ENCODE results near the gene STXBP5.
A peak's percentile ranks its signal among the peaks of the same experiment; 100 is the strongest.

The STXBP5 gene

DNA sequence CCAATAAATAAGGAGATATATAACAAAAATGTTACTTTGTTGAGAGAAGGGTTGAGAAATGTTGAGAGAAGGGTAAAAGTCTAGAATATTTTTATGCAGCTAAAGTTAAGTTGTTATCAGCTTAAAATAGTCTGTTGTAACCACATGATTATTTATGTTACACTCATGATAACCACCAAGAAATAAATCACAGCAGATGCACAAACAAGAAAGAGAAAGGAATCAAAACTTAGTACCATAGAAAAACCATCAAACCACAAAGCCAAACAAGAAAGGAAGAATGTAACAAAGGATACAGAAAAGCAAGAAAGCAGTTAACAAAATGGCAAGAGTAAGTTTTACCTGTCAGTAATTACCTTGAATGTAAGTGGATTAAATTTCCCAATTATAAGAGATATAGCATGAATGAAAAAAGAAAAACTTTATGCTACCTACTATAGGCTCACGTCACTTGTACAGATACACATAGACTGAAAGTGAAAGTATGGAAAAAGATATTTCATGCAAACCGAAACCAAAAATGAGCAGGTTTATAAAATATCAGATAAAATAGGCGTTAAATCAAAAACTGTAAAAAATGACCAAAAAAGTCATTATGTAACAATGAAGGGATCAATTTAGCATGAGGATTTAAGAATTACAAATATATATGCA is 93.6 kb downstream of the STXBP5 start:
- no peak overlapping the region for H3K4me3 ChIP-seq (ENCODE audit: low read length)
- TF ChIP-seq ZNF274 (IDR thresholded peaks at IDR 0.05; ENCODE audit: low read depth, low read length), result no peak

DNA sequence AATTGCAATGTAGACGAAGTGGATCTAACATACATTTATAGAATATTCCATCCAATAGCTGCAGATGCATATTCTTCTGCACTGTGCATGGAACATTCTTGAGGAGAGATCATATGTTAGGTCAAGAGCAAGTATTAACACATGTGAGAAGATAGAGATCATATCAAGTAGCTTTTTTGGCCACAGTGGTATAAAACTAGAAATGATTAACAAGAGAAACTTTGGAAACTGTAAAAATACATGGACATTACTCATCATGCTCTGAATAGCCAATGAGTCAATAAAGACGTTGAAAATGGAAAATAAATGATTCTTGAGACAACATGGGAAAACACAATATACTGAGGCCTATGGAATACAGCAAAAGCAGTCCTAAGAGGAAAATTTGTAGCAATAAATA is 94.2 kb downstream of the STXBP5 start:
- no peak for TF ChIP-seq ZNF274 (IDR thresholded peaks at IDR 0.05; ENCODE audit: low read depth, low read length)
- H3K4me3 ChIP-seq (ENCODE audit: low read length), result no peak overlapping the region

DNA sequence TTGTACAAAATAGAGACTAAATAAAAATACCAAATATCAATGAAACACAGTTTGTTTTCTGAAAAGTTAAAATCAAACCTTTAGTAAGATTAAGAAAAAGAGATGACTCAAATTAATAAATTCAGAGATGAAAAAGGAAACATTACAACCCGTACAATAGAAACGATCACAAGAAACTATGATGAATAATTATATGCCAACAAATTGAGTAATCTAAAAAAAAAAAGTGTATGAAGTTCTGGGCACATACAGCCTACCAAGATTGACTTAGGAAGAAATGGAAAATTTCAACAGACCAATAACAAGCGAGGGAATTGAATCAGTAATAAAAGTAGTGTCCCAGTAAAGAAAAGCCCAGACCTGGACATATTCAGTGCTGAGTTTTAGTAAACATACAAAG is 94.8 kb downstream of the STXBP5 start:
- no peak overlapping the region for H3K4me3 ChIP-seq (ENCODE audit: low read length)
- no peak for TF ChIP-seq ZNF274 (IDR thresholded peaks at IDR 0.05; ENCODE audit: low read depth, low read length)

GRCh38 chr6:147301070-147301469 is 96.9 kb downstream of the STXBP5 start:
- TF ChIP-seq ZNF274 (IDR thresholded peaks at IDR 0.05; ENCODE audit: low read depth, low read length), result no peak

DNA sequence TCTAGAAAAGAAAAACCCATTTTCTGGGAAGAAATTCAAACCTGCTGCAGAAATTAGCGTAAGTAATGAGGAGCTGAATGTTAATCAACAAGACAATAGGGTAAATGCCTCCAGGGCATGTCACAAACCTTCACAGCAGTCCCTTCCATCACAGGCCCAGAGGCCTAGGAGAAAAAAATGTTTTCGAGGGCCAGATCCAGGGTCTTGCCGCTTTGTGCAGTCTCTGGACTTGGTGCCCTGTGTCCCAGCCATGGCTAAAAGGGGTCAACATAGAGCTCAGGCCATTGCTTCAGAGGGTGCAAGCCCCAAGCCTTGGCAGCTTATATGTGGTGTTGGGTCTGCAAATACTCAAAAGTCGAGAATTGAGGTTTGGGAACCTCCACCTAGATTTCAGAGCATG is 99.8 kb downstream of the STXBP5 start:
- TF ChIP-seq ZNF274 (IDR thresholded peaks at IDR 0.05; ENCODE audit: low read depth, low read length), result no peak
- H3K4me3 ChIP-seq (ENCODE audit: low read length), result no peak overlapping the region

More at GRCh38 chr6:147301070-147301469, 96.9 kb downstream of the STXBP5 start:
- H3K4me3 ChIP-seq (ENCODE audit: low read length), result no peak overlapping the region

DNA sequence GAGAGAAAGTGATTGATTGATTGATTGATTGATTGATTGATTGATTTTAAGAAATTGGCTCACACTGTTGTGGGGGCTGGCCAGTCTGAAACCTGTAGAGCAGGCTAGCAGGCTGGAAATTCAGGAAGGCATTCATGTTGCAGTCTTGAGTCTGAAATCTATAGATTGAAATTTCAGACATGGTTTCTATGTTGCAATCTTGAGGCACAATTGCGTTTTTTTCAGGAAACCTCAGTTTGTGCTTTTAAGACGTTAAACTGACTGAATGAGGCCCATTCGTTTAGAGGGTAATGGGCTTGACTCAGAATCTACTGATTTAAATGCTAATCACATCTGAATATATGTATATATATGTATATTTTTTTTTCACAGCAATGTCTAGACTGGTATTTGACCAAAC is 106.3 kb downstream of the STXBP5 start:
- no peak for TF ChIP-seq ZNF274 (IDR thresholded peaks at IDR 0.05; ENCODE audit: low read depth, low read length)
- no peak overlapping the region for H3K4me3 ChIP-seq (ENCODE audit: low read length)

DNA sequence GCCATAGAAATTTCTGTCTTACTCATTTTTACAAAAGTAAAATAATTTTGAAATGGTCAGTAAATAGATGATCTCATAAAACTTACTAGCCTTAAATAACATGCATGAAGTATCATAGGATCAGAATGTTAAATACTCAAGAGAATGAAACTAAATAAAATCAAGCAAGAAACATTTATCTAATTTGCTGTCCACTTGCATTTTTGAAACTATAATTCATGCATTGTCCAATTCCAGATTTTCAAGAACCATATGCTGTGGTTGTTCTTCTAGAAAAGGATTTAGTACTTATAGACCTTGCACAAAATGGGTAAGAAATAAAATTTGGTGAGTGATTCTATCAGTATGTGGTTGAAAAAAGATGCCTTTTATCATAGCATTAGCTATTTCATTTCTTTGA is 107.0 kb downstream of the STXBP5 start:
- no peak for TF ChIP-seq ZNF274 (IDR thresholded peaks at IDR 0.05; ENCODE audit: low read depth, low read length)
- no peak overlapping the region for H3K4me3 ChIP-seq (ENCODE audit: low read length)

DNA sequence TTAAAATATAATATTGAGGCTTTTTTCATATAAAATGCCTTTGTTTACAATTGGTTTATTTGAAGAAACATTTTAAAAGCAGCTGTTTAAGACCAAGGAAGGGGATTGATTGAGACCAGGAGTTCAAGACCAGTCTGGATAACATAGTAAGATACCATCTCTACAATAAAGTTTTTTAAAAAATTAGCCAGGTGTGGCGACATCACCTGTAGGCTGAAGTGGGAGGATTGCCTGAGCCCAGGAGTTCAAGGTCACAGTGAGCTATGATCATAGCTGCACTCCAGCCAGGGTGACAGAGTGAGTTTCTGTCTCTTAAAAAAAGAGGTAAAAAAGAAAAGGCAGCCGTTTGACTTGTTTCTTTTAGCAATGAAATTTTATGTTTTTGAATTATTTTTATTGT is 117.0 kb downstream of the STXBP5 start:
- no peak for TF ChIP-seq ZNF274 (IDR thresholded peaks at IDR 0.05; ENCODE audit: low read depth, low read length)
- H3K4me3 ChIP-seq (ENCODE audit: low read length), result no peak overlapping the region

- peak overlapping the region; percentile 56; the same call in 1 of the 2 replicates for H3K4me3 ChIP-seq (ENCODE audit: low read length)
Measured at GRCh38 chr6:147322299-147323162, 118.3 kb downstream of the STXBP5 start.

DNA sequence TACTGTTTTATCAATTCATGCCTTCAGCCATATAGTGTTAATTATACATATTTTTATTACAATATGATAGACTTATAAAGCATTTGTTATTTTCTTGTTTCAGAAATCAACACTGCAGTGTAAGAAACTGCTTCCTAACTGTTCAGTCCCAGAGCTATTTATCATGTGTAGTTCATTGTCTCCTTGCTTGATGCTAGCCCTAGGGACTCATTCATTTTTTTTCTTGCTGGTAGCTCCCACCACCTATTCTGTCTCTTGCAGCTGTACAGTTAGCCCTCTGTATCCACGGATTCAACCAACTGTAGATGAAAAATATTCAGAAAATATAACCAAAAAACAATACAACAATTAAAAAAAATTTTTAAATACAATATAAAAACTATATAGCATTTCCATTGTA is 121.3 kb downstream of the STXBP5 start:
- no peak overlapping the region for H3K4me3 ChIP-seq (ENCODE audit: low read length)
- no peak for TF ChIP-seq ZNF274 (IDR thresholded peaks at IDR 0.05; ENCODE audit: low read depth, low read length)

More at GRCh38 chr6:147322299-147323162, 118.3 kb downstream of the STXBP5 start:
- no peak for TF ChIP-seq ZNF274 (IDR thresholded peaks at IDR 0.05; ENCODE audit: low read depth, low read length)

DNA sequence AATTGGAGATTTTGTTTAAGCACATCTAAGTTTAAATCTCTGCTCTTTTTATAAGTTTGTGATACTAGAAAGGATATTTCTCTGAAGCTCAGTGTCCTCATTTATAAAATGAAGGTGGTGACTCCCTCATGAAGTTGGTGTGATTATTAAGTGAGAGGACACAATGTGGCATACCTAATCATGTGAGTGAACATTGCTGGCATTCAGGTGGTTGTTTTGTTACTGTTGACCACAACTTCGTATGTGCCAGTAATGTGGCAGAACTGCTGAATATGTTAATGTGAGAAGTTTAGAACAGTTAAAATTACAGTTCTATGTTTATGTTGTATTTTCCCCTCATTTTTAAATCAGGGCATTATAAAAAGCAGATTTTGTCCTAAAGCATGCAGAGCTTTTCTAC is 127.2 kb downstream of the STXBP5 start:
- no peak for TF ChIP-seq ZNF274 (IDR thresholded peaks at IDR 0.05; ENCODE audit: low read depth, low read length)
- H3K4me3 ChIP-seq (ENCODE audit: low read length), result no peak overlapping the region

DNA sequence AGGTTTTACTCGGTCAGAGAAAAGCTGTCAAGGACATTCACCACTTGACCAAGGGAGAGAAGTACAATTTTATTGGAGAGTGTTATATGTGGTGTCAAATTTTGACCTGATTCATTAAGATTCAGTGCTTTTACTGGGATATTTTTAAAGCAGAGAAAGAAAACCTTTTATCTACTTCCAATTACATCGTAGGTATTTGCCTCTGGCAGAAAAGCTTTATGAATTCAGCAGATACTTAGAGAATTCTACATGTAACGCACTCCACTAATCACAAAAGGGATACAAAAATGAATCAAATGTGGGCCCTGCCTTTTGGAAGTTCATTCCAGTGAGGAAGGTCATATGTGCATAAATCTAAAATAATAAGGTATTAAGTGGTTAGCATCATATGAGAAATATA is 133.7 kb downstream of the STXBP5 start:
- H3K4me3 ChIP-seq (ENCODE audit: low read length), result no peak overlapping the region
- no peak for TF ChIP-seq ZNF274 (IDR thresholded peaks at IDR 0.05; ENCODE audit: low read depth, low read length)

GRCh38 chr6:147341486-147341885 is 137.3 kb downstream of the STXBP5 start:
- H3K4me3 ChIP-seq (ENCODE audit: low read length), result no peak overlapping the region
- no peak for TF ChIP-seq ZNF274 (IDR thresholded peaks at IDR 0.05; ENCODE audit: low read depth, low read length)

DNA sequence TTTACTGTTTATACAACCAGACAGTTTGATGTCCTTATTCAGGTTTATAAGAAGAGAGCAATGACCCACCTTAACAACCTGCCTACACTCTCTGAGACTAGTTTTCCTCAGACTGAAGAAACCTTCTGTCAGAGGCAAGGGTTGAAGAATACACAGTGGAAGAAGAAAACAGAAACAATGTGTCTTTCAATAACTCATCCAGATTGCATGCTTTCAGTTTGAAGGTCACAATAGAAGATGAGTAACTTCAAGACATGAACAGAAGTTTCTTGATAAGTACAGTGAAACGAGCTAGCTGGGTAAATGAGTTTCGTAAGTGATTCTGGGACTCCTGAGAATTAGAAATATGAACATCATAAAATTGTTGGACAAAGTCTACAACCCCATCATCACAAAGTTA is 141.7 kb downstream of the STXBP5 start:
- no peak overlapping the region for H3K4me3 ChIP-seq (ENCODE audit: low read length)
- no peak for TF ChIP-seq ZNF274 (IDR thresholded peaks at IDR 0.05; ENCODE audit: low read depth, low read length)
